GM10847 (cell line): Measurements from ENCODE around the gene SIL1.

Source experiments
- POLR2A ChIP-seq: IDR thresholded peaks from 2 replicates; pipeline ENCODE4 v1.6.1; 2011; ENCODE audit not compliant: insufficient read length; ENCODE audit errors: extremely low read depth

The SIL1 gene

GRCh38 chr5:139181835-139182452 lies 16.2 kb downstream of the SIL1 start:
- TF ChIP-seq POLR2A: no peak

- TF ChIP-seq POLR2A: no peak
Observed at GRCh38 chr5:139181322-139181730, 16.8 kb downstream of the SIL1 start.

DNA sequence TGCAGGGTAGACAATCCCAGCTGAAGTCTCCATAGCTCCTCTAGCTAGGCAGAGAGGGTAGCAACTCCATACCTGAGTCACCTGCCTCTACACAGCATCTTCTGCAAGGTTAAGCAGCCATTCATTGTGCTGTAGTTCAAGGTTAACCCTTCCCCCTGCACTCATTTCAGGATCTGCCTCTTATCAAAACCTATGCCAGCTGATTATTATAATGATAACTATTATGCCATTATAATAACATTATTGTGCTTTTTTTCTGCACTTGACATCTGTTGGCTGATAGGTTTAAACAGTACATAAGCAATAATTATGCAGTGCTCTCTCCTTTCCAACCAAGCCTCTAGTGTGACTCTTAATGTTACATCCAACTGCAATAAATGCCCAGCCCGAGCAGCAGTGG lies 17.3 kb downstream of the SIL1 start:
- TF ChIP-seq POLR2A: no peak

DNA sequence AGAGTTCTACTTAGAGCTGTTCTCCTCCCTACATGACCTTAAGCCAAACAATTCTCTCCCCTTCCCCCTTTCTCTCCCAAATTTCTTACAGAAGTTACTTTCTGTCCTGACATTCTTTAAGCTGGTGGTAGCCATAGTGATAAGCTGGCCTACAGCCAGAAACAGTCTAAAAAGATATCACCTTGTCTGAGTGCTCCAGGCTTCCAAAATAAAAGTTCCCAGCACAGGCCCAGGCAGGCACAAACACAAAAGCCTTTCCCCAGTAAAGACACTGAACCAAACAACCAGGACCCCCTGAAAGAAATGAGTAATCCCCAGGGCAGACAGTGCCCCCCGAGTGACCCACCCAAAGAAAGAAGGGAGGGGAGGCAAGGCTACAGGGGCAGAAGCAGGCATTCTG lies 19.2 kb downstream of the SIL1 start:
- no peak for TF ChIP-seq POLR2A

DNA sequence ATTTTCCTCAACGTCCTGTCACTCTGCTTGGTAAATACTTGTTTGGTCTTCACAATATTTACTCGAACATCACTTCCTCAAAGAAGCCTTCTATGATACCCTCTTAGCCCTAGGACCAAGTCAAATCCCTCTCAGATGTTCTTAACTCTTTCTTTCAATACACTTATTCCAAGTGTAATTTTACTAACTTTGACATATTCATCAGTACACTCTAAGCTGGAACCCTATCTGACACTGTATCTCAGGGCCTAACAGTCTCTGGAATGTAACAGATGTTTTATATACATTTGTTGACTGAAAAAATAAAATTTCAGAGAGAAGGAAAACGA lies 19.6 kb downstream of the SIL1 start:
- no peak for TF ChIP-seq POLR2A

- TF ChIP-seq POLR2A: no peak
Observed at GRCh38 chr5:139177809-139178588, 20.2 kb downstream of the SIL1 start.

DNA sequence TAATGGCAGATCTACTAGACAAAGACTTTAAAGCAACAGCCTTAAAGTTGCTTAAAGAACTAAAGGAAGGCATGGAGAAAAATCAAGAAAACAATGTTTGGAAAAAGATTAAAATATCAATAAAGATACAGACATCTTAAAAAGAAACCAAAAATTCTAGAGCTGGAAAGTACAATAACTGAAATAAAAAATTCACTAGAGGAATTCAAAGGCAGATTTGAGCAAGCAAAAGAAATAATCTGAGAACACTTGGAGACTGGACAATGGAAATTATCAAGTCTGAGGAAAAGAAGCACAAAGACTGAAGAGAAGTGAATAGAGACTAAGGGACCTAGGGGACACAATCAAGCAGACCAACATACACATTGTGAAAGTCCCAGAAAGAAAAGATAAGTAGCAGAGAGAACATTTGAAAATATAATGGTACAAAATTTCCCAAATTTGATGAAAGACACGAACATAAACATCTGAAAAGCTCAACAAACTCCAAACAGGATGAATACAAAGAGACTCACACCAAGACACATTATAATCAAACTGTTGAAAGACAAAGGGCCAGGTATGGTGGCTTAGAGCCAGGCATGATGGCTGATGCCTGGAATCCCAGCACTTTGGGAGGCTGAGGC lies 26.3 kb downstream of the SIL1 start:
- TF ChIP-seq POLR2A: no peak

GRCh38 chr5:139167952-139168720 lies 30.0 kb downstream of the SIL1 start:
- TF ChIP-seq POLR2A: no peak

GRCh38 chr5:139167533-139167932 lies 30.6 kb downstream of the SIL1 start:
- TF ChIP-seq POLR2A: no peak

DNA sequence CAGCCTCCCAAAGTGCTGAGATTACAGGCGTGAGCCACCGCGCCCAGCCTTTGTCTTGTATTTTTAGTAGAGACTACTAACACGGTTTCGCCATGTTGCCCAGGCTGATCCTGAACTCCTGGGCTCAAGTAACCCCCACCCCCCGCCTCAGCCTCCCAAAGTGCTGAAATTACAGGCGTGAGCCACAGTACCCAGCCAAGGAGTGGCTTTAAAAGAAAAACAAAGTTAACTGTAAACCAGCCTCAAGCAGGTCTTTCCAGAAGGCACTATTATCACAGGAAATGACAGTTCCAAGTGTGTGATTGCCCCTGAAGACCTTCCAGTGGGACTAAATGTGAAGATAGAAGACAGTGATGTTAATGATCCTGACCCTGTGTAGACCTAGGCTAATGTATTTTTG lies 31.1 kb downstream of the SIL1 start:
- TF ChIP-seq POLR2A: no peak

- no peak for TF ChIP-seq POLR2A
Observed at GRCh38 chr5:139164020-139164419, 34.1 kb downstream of the SIL1 start.

- TF ChIP-seq POLR2A: no peak
Observed at GRCh38 chr5:139162448-139162847, 35.7 kb downstream of the SIL1 start.

DNA sequence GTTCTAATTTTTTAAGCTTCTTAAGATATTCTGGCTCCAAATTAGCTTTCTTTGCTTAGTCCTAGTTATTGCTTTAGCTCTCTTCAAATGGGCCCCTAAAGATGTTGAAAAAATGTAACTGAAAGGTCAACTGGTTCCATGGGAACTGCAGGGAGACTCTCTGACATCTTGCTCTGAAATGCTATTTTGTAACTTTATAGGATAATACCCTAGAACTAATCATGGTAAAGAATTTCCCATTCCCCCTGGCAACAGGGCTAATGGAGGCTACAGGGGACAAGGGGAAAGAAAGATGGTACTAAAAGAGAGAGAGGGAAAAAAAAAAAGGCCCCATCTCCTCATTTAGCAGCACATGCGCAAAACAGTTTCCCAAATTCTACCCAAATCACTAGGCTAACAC lies 39.4 kb downstream of the SIL1 start:
- no peak for TF ChIP-seq POLR2A

DNA sequence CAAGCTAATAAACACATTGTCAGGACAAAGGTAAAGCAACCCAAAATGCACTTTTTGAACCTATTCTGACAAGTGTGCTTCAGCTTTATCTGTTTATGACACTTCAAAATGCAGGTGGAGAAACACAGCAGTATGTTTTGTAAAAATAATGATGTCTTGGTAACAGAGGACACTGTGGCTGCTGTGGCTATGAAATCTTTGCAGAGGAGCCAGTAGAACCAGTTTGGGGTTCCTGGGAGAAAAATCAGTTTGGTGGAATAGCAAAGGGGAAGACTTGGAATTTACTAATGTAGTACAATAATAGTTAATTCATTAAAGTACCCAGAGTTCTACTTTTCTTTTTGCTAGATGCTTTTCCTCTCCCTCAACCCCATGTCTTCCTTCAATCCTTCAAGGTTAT lies 40.6 kb downstream of the SIL1 start:
- TF ChIP-seq POLR2A: no peak

DNA sequence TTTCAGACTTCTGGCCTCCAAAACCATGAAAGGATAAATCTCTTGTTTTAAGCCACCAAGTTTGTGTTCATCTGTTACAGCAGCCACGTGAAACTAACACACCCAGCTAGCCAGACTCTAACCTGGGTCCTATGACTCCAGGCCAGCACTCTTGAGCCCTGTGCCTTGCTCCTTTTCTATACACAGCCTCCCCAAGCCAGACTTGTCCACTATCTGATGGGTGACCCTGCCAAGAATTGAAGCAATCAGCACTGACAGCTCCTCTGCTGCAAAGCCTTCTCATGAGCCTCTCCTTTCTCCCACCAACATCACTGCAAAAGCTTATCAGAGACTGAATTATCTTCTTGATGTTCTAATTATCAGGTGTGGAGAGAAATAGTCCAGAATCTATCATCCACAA lies 41.4 kb downstream of the SIL1 start:
- no peak for TF ChIP-seq POLR2A

DNA sequence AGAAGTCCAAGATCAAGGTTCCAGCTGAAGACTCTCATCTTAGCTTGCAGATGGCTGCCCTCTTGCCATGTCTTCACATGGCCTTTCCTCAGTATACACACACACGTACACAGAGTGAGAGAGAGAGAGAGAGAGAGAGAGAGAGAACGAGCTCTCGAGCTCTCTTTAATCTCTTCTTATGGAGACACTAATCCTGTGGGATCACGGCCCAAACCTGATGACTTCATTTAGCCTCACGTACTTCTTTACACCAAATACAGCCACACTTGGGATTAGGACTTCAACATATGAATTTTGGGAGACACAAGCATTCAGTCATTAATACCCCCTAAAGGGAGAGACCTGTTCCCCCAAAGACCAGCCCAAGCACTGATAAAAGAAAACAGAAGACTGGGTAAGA lies 42.8 kb downstream of the SIL1 start:
- no peak for TF ChIP-seq POLR2A

DNA sequence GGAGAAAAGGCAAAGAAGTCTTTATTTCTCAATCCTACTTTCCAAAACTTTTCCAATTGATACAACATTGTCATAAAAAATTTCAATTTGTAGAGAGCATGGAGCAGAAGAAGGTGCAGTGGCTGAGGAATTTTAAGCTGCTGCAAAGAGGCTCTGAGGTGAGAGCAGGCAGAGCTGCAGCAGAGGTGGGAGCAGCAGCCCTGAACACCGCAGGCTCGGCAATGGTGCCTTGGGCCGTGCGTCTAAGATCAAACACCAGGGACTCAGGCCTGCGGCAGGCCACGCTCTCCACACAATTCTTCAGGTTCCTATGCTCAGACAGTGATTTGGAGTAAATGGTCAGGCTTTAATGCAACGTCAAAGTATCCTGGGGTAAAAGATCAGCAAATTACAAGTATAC lies 46.3 kb downstream of the SIL1 start:
- TF ChIP-seq POLR2A: no peak
